Measurements from ENCODE around the gene CHAF1A.

Gene CHAF1A

DNA sequence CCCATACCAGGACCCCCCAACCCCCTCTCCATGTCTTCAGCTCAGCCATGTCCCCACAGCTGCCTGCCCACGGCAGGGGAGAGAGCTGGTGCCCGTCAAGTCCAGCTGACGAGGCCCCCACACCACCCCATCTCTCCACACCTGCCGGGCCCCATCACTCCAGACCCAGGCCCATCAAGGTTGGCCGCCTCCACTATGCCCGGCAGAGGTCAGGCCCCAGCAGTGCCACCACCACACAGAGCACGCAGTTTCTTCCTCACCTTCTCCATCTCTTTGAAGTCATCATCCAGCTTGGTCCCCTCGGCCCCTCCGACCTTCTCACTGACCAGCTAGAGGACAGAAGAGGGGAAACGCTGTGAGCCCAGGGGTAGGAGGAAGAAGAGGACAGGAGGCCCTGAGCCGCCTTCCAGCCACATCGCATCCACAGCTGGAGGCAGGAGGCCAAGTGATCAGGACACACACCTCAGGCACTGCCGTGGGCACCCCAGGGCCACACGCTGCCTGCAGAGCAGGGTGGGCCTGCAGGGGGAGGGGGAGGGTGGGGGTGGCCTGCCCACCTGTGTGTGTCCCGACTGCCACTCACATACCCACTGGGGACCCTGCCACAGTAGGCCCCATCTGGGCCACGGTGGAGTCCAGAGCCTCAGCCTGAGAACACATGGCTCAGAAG lies 35.6 kb upstream of the CHAF1A start:
- no peak for DNase-seq

DNA sequence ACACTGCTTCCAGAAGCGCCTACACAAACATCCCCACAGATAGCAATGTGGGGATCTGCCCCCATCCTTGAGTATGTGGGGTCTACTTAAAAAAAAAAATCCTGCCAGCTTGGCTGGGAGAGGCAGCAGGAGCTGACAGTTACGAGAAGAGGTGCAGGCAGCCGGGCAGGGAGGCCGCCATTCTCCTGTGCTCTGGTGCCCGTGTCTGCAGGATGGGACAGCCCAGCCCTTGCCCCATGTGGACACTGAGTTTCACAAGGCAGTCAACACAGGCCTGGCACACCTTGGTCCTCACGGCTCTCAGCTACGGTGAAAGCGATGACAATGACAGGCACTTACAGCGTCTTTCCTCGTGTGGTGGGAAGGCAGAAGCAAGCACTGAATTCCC lies 35.1 kb upstream of the CHAF1A start:
- no peak for DNase-seq

DNA sequence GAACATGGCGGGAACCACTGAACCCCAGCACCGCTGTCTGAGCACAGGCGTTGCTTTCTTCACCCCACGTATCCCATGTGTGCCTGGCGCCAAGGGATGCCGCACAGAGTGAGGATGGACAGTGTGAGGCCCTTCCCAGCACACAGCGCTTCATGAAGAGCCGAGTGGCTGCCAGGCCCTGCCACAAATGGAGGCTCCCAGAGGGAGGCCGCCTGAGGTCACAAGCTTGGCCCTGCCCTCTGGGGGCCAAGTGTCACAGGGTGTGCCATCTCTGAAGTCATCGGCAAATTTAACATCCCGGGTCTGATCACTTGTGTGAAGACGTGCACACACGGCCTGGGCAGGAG lies 34.7 kb upstream of the CHAF1A start:
- no peak for DNase-seq

DNA sequence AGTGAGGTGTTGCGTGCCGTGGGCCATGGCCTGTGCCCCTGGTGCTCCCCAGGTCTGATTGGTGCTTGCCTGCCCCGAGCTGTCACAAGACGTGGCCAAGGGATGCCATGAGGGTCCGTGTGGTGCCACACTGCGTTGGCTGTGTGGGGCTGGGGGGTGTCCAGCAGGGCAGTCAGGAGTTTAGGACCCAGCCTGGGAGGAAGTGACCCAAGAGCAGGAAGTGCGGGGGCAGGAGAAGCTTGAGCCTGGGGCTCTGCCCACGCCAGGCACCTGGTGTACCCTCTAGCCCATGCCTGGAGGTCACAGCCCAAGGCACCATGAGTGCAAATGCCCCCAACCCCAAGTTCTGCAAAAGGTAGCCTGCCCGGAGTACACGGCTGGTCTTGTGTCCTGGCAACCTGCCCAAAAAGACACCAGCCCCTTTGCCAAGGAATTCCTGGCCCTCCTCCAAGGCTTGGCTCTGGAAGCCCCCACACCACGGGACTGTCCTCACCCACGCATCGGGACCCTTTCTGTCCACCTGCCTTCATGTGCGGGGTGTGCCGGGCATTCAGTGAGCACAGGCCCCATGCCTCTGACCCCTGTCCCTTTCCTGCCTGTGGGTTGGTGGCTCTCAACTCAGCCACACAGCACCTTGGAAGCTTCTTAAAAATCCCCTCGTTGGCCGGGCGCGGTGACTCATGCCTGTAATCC lies 34.2 kb upstream of the CHAF1A start:
- DNase-seq, result no peak

DNA sequence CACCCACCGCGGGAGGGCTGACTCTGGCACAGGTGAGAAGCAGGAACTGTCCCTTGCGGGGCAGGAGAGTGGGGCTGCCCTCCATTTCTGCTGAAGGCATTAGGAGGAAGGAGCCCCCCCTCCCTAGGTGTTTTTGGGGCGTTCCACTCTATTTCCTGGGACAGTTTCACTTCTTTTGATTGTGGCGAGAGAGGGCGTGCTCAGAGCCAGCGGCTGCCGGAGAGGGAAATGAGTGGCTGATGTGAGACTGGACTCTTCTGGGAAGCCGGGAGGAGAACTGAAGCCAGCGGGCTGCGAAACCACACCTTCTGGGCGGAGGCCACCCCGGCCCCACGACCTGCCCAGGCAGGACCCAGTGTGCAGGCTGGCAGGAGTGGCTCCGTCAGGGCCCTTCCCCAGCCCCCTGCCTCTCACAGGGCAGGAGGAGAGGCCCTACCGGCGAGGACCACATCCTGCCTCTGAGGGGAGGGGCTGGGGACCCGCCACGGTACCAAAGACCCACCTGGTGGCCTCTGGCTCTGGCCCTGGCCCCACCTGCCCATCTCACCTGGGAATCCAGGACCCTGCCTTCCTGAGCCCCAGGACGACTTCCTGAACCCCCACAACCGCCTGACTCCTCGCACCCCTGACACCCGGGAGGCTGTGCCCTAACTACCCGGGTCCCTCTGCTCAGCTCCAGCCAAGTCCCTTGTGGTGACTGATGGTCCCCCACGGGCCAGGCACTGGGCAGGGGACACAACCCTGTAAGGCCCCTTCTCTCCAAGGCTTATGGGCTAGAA lies 33.1 kb upstream of the CHAF1A start:
- peak; percentile 62 for DNase-seq

DNA sequence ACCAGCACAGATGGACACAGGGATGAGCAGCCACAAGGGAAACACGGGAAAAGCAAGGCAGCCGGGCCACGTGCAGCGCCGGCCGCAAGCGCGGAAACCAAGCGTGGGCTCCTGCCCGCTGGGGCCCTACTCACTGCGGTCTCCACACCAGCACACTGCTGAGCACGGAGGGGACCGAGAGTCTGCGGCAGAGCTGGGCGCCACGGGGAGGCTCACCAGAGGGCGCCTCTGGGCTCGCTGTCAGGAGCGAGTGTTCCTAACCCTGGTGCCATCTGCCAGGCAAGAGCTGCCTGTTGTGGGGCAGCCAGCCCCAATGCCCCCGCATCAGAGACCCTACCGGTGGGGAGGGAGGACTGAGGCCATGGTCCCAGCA lies 32.6 kb upstream of the CHAF1A start:
- DNase-seq, result peak; percentile 61

DNA sequence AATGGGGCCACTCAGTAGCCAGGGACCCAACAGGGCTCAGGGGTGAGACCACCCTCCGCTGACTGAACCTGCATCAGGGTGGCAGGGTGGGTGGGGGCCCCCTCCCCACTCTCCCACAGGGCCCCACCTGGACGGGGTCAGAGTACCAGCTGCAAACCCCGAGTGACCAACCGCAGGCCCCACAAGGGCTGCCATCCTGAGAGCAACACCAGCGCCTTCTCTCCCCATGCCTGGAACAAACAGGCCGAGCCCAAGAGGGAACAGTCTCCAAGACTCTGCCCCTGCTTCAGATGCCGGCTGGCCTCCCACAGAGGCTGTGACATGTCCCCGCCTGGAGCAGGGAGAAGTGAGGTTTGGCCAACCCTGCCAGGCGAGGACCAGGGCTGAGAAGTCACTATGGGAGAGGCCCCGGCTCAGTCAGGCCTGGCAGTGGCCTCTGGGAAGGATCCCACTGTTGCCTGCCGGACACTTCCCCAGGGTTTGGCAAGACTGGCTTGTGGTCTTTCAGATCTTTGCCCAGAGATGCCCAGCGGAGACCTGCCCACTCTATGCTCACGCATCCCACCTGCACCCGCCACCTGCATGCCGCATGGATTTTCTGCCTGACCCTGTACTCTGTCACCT lies 31.9 kb upstream of the CHAF1A start:
- no peak for DNase-seq

DNA sequence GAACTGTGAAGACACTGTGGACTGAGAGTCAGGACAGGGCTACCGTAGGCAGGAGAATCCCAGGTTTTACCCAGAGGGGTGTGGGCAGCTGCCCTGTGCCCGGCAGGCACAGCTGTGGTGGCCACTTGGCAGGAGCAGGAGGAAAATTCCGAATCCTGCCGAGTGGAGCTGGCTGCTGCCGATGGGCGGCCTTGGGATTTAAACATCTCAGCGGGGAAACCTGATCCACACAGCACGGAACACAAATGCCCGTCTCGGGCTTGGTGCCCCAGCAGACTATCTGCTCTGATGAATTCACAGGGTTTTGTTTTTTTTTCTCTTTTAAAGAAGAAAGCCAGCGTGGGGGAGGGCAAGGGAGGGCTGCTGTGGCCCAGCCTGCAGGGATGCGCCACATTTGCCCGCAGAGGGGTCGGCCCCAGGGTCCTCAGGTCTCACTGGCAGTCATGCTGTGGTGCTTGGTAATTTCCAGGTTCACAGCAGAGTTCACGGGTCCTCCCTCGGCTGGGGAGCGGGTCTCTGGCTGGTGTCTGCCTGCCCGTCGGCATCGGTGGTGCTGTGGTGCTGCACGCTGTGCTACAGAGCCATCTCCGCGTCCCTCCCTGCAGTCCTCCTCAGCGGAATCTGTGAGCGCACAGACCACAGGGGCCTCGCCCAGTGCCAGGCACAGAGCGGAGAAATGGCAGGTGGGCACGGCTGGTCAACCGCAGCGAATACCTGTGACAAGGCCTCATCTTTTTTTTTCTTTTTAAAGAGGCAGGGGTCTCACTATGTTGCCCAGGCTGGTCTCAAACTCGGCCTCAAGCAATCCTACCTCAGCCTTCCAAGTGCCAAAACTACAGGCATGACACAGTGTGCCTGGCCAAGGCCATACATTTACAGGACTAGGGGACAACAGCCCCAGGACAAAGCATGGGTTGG lies 30.9 kb upstream of the CHAF1A start:
- DNase-seq, result no peak

DNA sequence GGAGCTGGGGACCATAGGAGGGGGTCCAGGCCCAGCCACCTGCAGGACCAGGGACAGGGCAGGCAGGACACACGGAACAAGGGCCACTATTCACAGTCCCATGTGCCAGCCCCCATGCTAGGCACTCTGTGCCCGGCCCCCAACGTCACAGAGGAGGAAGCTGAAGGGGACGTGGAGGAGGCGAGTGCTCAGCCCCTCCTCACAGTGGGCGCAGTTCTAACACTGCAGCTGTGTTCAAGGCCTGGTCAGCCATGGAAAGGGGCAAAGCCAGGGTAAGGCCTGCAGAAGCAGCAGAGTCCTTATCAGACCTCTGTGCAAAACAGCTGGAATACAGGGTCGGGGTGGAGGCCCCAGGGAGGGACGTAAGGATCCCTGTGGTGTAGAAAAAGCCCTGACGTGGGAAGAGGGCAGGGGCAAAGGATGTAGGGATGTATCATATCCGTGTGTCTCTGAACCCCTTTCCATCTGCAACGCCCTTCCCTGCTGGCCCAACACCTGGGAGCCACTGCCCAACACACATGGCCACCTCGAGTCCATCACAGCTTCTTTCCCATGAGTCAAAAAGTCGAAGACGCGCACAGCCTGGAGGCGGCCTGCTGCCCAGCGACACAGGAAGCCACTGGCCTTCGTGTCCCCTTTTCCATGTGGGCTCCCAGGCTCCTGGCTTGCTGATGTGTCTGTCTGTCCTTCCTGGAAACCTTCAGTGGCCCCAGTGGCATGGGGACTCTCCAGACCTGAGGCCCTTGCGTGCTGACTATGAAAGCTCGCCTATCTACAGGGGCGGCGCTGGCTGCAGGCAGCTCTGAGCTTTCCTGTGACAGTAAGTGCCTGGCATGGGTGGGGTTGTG lies 30.1 kb upstream of the CHAF1A start:
- DNase-seq, result no peak

DNA sequence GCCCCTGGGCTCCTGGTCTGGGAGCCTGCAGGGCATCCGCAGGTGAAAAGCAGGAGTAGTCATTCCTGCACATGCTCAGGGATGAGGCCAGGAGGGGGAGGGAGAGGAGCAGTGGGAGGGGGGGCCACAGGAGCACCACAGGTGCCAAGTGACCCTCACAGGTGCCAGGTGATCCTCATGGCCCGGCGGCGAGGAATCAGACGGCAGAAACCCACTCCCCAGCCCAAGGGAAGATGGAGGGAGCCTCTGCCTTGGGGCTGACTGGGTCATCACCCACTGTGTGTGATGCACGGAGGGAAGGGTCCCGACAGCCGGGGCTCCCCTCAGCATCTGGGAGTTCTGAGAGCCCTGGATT lies 29.4 kb upstream of the CHAF1A start:
- no peak for DNase-seq

DNA sequence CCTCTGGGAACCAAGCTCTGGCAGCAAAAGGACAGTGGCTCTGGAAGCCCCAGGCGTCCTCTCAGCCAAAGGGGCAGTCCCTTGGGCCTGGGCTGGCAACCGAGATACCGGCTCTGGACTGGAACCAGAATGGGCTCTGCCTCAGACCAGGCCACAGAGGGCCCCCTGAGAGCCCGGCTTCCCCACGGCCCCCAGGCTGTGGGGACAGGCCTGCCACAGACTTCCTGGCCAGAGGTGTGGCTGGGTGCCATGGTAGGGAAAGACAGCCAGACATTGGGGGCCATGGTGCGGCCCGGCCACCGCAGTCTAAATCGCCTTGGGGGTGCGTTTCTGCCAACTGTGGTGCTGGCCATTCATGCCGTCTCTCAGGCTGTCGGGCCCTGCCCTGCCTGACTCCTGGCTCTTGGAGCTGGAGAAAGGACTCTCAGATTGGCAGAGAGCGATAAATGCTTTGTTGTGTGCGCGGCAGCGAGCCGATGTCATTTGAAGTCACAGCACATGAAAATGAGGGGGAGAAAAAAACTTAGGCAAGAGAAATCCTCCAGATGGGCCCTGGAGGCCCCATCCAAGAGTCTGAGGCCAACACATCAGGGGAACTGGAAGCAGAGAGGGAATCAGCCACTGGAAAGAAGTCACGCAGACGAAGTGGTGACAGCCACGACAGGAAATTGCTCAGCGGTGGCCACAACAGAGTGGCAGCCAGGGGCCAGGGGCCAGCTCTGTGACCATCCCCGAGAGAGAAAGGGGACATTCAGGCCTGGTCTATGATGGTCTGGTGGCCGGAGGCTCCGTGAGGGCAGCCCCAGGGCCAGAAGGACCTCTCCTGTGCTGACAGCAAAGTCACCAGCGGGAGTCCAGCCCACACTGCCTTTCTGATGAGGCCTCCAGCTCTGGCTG lies 28.6 kb upstream of the CHAF1A start:
- DNase-seq, result no peak

DNA sequence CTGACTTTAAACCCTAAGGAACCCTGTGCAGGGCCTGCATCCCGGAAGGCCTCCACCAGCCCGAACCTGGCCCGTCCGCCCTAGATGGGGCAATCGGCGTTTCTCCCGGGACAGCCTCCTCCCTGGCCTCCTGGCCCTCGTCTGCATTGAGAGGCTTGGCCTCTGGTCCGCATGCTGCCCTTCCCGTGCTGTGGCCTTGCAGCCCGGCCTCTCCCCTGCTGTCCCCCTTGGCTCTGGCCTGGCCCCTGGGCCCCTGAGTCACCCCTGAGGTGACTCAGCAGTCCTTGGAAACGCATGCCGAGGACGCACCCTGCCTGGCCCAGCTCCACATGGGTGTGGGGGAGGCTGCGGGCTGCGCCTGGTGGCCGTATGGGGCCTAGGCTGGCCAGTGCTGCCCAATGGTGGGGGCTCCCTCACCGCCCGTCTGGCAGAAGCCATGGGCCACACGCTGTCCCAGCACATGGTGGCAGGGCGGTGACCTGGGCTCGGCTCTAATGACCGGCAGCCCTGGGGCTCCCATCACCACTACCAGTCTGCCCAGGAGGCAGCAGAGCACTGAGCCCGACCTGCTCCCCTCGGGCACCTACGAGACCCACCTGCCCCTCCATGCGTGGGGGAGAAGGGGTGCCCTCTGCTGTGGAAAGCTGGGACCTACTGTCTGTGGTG lies 27.8 kb upstream of the CHAF1A start:
- peak; percentile 83 for DNase-seq

DNA sequence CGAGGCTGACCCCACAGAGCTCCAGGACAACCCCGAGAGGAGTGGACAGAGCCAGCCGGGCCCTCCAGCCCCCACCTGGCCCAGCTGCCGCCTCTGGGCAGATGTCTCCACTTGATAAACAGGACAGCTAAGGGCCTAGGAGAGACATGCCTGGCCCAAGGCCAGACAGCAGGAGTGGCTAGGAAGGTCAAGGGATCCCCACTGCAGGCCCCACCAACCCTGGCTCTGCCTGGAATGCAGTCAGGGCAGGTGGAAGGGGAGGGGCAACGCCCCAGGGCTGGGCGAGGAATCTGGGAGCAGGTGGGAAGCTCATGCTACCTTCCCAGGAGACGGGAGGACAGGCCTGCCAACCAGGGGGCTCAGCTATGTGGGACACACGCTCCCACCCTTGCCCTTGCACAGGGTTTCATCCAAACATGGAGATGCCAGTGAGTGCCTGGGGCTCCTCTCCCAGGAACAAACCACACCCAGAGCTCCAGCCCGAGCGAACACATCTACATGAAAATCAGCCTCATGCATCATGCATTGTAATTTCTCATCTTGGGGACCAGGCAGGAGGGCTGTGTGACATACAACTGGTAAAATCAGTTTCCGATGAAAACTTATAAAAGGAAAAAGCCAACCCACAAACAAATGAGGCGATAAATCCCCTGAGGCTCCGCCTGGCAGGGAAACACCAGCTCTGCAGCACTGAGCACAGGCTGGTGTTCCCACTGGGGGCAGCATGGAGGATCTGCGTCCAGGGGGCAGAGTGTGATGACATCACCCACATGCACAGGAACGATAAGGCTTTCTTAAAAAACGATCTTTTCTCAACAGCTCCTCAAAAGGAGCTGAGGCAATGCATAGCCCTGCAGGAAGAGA lies 27.0 kb upstream of the CHAF1A start:
- DNase-seq, result peak; percentile 93

DNA sequence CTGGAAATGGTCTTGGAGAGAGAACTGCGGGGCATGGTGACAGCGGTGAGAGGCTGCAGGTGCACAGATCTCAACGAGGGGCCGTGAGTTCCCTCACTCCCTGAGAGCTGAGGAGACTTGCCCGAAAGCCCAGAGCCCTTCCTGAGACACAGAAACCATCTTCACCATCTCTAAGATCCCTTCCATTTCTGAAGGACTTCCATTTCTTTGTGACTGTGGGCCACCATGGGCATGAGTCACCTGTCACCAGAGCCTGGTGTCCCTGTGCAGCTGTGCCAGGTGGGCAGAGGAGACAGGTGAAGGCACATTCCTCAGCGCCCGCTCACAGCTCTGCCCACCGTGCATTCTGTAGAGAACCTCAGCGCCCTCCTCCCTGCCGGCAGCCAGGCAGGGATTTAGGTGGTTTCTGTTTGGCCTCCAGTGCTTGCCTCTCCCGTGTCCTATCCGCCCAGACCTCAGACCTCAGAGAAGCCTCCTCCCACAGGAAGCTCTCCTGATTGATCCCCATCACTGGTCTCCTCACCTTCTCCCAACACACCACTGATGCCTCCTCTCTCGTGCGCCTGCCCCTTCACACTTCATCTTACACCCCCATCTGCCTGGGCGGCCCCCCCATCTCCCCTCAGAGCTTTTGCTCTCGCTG lies 26.3 kb upstream of the CHAF1A start:
- peak; percentile 77 for DNase-seq

DNA sequence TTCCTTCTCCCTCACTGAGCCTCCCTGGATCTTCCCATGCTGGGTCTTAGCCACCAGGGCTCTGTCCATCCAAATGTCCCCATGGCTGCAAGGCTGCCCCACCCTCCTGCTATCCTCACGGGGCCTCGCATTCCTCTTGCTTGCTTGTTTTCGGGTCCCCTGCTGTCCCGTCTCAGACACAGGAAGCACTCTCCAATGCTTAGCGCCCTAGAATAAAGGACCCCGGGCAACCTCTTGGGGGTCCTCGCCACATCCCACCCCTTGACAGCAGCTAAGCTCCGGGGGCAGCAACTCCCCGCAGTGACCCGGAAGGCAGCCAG lies 25.8 kb upstream of the CHAF1A start:
- no peak for DNase-seq

DNA sequence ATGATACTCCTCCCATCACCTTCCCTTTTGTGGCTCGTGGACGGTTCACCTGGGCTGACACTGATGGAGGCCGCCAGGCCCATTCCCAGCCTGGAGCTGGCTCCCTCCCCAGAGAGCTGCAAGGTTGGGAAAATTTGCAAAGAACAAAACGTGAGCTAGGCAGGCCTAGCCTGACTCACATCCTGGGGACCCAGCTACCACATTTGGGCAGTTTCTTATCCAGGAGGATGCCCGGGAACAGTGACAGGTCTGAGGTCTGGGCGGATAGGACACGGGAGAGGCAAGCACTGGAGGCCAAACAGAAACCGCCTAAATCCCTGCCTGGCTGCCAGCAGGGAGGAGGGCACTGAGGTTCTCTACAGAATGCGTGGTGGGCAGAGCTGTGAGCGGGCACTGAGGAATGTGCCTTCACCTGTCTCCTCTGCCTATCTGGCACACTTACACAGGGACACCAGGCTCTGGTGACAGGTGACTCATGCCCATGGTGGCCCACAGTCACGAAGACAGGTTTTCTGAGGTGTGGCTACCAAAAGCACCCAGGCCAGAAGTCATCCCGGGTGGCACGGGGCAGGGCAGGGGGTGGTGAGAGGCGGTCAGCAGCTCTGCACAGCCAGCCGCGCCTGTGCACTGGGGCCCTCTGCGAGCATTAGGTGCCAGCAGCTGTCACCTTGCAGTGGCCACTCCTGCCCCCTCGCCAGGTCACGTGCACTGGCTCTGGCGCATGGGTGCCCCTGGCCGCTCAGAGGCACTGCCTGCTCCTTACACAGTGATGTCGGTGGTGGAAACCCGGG lies 25.3 kb upstream of the CHAF1A start:
- peak; percentile 57 for DNase-seq

DNA sequence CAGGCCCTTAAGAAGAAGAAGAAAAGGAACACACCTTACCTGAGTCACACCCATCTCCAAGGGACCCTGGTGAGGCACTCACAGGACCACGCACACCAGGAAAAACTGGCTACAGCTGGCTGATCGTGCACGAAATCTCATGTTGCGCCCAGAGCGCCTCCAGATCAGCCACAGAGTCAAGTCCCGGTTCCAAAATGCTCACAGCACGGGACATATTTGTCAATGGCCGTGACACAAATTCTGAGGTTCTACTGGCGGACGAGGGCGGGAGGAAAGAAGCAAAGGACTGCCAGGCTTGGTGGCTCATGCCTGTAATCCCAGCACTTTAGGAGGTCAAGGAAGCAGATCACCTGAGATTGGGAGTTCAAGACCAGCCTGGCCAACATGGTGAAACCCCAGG lies 23.6 kb upstream of the CHAF1A start:
- DNase-seq, result no peak

Data from DMS53 (cell line).